Activated CD4-positive, alpha-beta memory T cell treated with anti-CD3 and anti-CD28 coated beads, Interleukin-2, amount 10 ng/mL, durations not matched to agents 7 days and 5 days (primary cell): ENCODE results near the gene ADGRA1. TPM values are rescaled to one million over a fixed set of nuclear protein-coding genes. Genes with fewer than 3 reads are reported as not detected.
A peak's percentile ranks its signal among the peaks of the same experiment; 100 is the strongest.

Experiments
- CTCF ChIA-PET: fragments of 350-600 bp; sonication (Branson Sonifier 250); formaldehyde crosslinking; loops from one replicate; lab custom pipeline; 2021; ENCODE audit warnings: antibody characterized with exemption, inconsistent platforms; lab: Charles Lee
- POLR2A ChIA-PET: fragments of 350-600 bp; sonication (Branson Sonifier 250); formaldehyde crosslinking; loops from one replicate; lab custom pipeline; 2021; ENCODE audit warnings: antibody characterized with exemption; lab: Charles Lee
- DNase-seq: peaks from one replicate; pipeline ENCODE4 v3.0.0-alpha.2; 2020
- H3K27ac Mint-ChIP-seq: one replicate; pipeline ENCODE4 v1.8.0; 2021; ENCODE audit warnings: mild to moderate bottlenecking, mixed read lengths
- H3K27me3 Mint-ChIP-seq: one replicate; pipeline ENCODE4 v1.8.0; 2021; ENCODE audit warnings: mixed read lengths
- H3K36me3 Mint-ChIP-seq: one replicate; pipeline ENCODE4 v1.8.0; 2021; ENCODE audit warnings: low read depth, mixed read lengths
- H3K4me1 Mint-ChIP-seq: one replicate; pipeline ENCODE4 v1.8.0; 2021; ENCODE audit warnings: mixed read lengths
- H3K4me3 Mint-ChIP-seq: one replicate; pipeline ENCODE4 v1.8.0; 2021; ENCODE audit warnings: mild to moderate bottlenecking, mixed read lengths
- H3K9me3 Mint-ChIP-seq: one replicate; pipeline ENCODE4 v1.8.0; 2021; ENCODE audit warnings: mixed read lengths
- total RNA-seq, 2 experiments: library from RNA; stranded (reverse); gene quantifications; one replicate each; pipeline ENCODE4 v1.2.3, GENCODE V29; 2021

The ADGRA1 gene
- total RNA-seq, 2 experiments from 2014 or later, result not detected

DNA sequence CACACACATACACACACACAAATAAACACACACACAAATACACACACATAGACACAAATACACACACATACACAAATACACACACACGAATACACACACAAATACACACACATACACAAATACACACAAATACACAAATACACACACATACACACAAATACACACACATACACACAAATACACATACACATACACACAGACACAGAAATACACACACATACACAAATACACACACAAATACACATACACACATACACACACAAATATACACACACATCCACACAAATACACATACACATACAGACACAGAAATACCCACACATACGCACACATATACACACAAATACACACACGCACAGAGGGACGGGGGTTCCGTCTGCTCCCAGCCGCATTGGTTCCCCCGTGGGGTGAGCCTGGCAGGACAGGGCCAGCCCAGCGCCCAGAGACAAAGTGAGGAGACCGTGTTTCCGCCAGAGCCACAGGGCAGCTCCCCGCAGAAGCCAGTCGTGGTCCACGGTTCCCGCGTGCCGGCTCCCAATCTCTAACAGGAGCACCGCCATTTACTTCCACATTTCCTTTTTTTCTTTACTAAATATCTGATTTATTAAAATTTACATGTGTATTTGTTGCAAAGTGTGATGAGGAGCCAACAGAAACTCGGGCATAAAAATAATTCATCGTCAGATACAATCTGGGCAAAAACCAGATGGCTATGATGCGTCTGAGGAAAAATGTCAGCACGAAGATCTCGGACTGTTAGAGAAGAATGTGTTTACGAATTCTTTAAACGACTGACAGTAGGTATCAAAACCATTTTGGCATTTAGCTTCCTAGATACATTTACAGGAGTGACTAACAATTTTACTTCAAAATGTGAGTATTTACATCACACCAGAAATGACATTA is 69.2 kb downstream of the ADGRA1 start:
- Mint-ChIP-seq H3K9me3 (no peaks in the 10 kb centered on the region), H3K27ac (no peak overlapping the region), H3K27me3 (peaks cover 6% of the 10 kb centered on the region), H3K4me1 (no peaks in the 10 kb centered on the region), H3K36me3 (no peaks in the 10 kb centered on the region), H3K4me3 (no peak overlapping the region)
- CTCF ChIA-PET, result no interaction called here
- no peak for DNase-seq
- POLR2A ChIA-PET, result no interaction called here

- H3K27ac Mint-ChIP-seq, result no peak overlapping the region
- POLR2A ChIA-PET, result no interaction called here
- no peaks in the 10 kb centered on the region for H3K9me3 Mint-ChIP-seq
- peaks cover 9% of the 10 kb centered on the region for H3K27me3 Mint-ChIP-seq
- CTCF ChIA-PET, result no interaction called here
- DNase-seq, result no peak
- H3K36me3 Mint-ChIP-seq, result no peaks in the 10 kb centered on the region
- no peaks in the 10 kb centered on the region for H3K4me1 Mint-ChIP-seq
- H3K4me3 Mint-ChIP-seq, result no peak overlapping the region
These were observed 70.1 kb downstream of the ADGRA1 start for GRCh38 chr10:133157662-133158436.

DNA sequence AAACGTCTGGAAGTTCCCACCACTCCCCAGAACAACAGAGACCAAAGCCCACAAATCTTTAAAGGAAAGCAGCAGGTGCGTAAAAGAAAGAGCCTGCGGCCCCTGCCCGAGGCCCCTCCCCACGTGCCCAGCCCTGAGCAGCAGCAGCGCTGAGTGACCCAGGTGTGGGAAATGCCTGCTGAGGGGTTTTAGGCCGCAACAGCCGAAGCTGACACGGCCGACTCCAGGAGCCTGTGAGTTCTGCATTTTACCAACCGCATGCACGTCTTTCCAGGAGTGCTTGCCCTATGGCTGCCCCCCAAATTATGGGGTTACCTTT is 70.7 kb downstream of the ADGRA1 start:
- Mint-ChIP-seq H3K27ac (no peak overlapping the region), H3K9me3 (no peaks in the 10 kb centered on the region), H3K27me3 (peaks cover 9% of the 10 kb centered on the region), H3K4me1 (no peaks in the 10 kb centered on the region), H3K36me3 (no peaks in the 10 kb centered on the region), H3K4me3 (no peak overlapping the region)
- no peak for DNase-seq
- CTCF ChIA-PET, result no interaction called here
- POLR2A ChIA-PET, result no interaction called here

- DNase-seq, result no peak
- H3K27me3 Mint-ChIP-seq, result peaks cover 9% of the 10 kb centered on the region
- POLR2A ChIA-PET, result no interaction called here
- H3K4me3 Mint-ChIP-seq, result no peak overlapping the region
- CTCF ChIA-PET, result no interaction called here
- H3K36me3 Mint-ChIP-seq, result no peaks in the 10 kb centered on the region
- H3K9me3 Mint-ChIP-seq, result no peaks in the 10 kb centered on the region
- no peak overlapping the region for H3K27ac Mint-ChIP-seq
- no peaks in the 10 kb centered on the region for H3K4me1 Mint-ChIP-seq
These were observed 71.3 kb downstream of the ADGRA1 start for GRCh38 chr10:133158756-133159610.

DNA sequence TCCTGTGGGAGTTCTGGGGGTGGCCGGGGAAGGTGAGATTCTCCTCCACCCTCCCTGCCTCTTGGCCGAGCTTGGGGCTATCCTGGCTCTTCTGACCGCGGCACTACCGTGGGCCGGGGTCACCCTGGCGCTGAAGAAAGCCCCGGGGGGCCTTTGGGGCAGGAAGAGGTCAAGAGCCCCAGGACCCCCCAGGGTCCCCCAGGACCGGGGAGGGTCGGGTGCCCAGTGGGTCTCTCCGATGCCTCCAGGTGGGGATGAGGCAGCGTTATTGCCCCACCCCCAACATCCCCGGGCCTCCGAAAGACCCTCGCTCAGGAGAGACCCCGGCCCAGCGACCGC is 71.9 kb downstream of the ADGRA1 start:
- no peaks in the 10 kb centered on the region for H3K36me3 Mint-ChIP-seq
- ChIA-PET POLR2A (no interaction called here), CTCF (no interaction called here)
- no peak overlapping the region for H3K4me3 Mint-ChIP-seq
- no peaks in the 10 kb centered on the region for H3K4me1 Mint-ChIP-seq
- H3K9me3 Mint-ChIP-seq, result no peaks in the 10 kb centered on the region
- no peak overlapping the region for H3K27ac Mint-ChIP-seq
- no peak for DNase-seq
- peaks cover 9% of the 10 kb centered on the region for H3K27me3 Mint-ChIP-seq

- Mint-ChIP-seq H3K4me3 (peak within 1 kb of the TSS; percentile 39), H3K9me3 (no peaks in the 10 kb centered on the region), H3K27me3 (peaks cover 9% of the 10 kb centered on the region), H3K4me1 (no peaks in the 10 kb centered on the region), H3K27ac (no peak within 1 kb of the TSS), H3K36me3 (no peaks in the 10 kb centered on the region)
- ChIA-PET CTCF (no interaction called here), POLR2A (no interaction called here)
- peak; percentile 54 for DNase-seq
These were observed 72.5 kb downstream of the ADGRA1 start, which contains the start of gene KNDC1 for GRCh38 chr10:133159950-133160825. TSS of gene KNDC1 (plus strand) at chr10:133160219. CDS start at chr10:133160468, 249 bp downstream.

DNA sequence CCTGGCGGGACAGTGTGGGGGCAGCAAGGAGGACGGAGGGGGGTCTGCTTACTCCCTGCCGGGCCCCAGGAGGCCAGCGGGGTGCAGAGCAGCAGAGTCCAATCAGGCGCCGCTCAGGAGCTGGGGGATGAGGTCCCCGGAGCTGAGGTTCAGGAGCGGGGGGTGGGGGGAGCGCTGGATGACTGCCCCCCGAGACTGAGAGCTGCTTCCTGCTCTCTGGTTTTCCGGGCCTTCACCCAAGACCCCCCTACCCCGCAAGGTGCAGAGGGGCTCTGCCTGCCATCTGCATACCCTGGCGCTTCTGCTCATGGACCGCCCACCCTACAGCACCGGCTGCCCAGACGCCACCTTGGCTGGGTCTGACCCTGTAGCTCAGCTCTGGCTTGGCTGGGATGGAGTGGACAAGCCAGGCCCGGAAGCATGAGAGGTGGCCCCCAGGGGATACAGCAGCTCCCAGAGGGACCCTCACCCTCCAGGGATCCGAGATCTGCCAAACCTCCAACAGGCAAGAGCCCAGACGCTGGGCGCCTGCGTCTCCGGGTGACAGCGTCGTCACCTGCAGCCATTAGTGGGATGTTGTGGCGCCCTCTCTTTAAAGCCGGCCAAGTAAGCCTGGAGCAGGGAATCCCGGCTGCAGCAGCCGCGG is 73.2 kb downstream of the ADGRA1 start:
- Mint-ChIP-seq H3K9me3 (no peaks in the 10 kb centered on the region), H3K27me3 (peaks cover 9% of the 10 kb centered on the region), H3K4me3 (peak overlapping the region; percentile 39), H3K27ac (no peak overlapping the region), H3K4me1 (no peaks in the 10 kb centered on the region), H3K36me3 (no peaks in the 10 kb centered on the region)
- no peak for DNase-seq
- ChIA-PET POLR2A (no interaction called here), CTCF (interaction anchor here (0.5 kb wide), 1 partner anchor 87 kb away, joined by 4 read pairs; no protein-coding TSS in a partner anchor)

DNA sequence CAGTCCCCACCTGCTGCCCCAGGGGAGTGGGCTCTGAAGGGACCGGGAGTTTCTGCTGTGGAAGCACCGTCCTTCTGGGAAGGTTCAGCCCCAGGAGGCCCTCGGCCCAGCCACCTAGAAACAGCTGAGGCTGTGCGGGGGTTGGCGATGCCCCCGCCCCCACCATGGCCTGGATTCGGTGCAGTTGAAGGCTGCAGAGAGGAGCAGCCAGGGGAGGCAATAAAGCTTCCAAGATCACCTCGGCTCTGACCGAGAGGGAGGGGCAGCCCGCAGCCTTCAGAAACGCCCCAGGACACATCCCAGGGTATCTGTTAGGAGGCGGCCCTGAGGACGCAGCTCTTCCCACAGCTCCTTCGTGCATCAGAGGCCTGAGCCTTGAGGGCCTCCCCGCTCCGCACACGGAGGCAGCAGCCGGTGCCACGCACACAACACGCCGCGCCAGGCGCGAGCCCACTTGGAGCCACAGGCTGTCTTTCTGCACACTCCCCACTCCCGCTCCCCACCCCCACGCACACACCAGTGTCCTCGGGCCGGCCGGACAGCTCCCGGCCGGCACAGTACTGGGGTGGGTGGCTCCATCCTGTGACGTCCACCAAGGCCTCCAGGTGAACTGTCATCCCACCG is 73.9 kb downstream of the ADGRA1 start:
- ChIA-PET CTCF (interaction anchor here (0.5 to 1.3 kb wide), 2 partner anchors 88 to 146 kb away, joined by 3 to 4 read pairs; no protein-coding TSS in a partner anchor), POLR2A (no interaction called here)
- Mint-ChIP-seq H3K27ac (no peak overlapping the region), H3K36me3 (no peaks in the 10 kb centered on the region), H3K9me3 (no peaks in the 10 kb centered on the region), H3K4me1 (no peaks in the 10 kb centered on the region), H3K4me3 (no peak overlapping the region), H3K27me3 (peaks cover 9% of the 10 kb centered on the region)
- DNase-seq, result no peak

DNA sequence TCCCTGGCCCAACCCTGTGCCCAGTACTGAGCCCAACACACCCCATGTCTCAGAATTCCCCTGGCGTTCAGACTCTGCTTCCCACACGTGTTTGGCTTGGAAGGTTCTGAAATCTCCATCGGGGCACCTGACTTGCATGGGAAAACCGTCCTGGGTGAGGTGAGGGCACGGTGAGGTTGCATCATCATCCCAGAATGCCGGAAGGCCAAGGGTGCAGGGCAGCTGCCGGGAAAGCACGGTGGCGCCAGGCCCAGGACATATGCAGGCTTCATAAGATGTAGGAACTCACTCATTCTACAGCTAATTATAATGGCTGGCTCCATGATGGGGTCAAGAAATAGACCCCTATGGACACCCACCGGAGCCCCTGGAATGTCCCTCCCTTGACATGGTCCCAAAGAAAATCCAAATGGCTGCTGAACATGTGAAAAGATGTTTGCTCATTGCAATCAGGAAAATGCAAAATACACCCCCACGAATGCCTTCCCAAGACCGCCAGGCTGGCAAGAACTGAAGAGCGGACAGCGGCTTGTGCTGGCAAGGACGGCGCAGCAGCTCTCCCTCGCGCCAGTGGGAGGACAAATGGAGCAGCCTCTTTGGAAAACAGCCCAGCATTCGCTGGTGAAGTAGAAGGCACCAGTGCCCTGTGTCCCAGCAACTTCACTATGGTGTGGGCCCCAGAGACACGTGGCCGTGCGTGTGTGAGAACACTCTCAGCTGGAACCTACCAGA is 74.6 kb downstream of the ADGRA1 start:
- DNase-seq, result no peak
- Mint-ChIP-seq H3K4me1 (no peaks in the 10 kb centered on the region), H3K27me3 (peaks cover 9% of the 10 kb centered on the region), H3K27ac (no peak overlapping the region), H3K36me3 (no peaks in the 10 kb centered on the region), H3K9me3 (no peaks in the 10 kb centered on the region), H3K4me3 (no peak overlapping the region)
- CTCF ChIA-PET, result interaction anchor here (1.3 kb wide), 1 partner anchor 145 kb away, joined by 3 read pairs; no protein-coding TSS in a partner anchor
- POLR2A ChIA-PET, result no interaction called here

DNA sequence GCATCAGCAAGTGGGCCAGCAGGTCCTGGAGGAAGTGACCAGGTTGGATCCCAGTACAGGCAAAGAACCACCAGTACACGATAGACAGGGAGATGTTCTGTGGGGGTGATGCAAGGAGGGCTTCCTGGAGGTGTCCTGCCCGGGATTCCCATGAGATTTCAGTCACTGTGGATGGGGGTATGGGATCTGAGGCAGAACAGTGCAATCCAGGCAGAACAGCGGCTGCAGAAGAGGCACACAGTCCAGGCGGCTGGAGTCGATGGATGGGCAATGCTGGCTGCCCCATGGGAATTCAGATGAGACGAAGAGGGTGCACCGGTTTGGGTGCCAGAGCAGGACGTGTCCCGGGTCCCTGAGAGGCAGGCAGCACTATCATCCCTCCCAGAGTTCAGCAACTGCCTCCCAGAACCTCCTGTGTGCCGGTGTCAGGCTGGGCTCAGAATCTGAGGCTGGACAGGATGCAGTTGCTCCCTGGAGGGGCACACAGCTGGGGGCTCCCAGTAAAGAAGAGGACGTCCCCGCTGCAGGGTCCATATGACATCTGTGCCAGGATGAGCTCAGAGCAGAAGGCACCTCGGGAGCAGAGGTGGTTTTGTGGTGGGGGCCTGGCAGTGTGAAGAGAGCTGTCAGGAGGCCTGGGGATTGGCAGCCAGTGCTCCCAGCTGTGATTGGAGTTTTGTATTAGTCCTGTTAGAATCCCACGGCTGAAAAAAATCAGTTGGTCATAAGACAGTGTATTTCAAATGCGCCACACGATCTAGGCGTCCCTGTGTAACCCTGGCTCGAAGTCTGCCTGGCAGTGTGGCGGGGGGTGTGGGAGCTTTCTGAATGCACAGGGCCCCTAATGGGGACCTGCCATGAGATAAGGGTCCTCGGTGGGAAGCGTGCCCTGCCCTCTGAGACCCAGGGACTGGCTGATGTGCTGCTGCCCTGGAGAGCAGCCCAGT is 75.5 kb downstream of the ADGRA1 start:
- H3K36me3 Mint-ChIP-seq, result no peaks in the 10 kb centered on the region
- peaks cover 7% of the 10 kb centered on the region for H3K27me3 Mint-ChIP-seq
- POLR2A ChIA-PET, result no interaction called here
- no peak for DNase-seq
- CTCF ChIA-PET, result no interaction called here
- no peaks in the 10 kb centered on the region for H3K9me3 Mint-ChIP-seq
- no peaks in the 10 kb centered on the region for H3K4me1 Mint-ChIP-seq
- H3K27ac Mint-ChIP-seq, result no peak overlapping the region
- no peak overlapping the region for H3K4me3 Mint-ChIP-seq
